Measurements from ENCODE around the gene HOXA6.

HOXA6 gene

GRCh38 chr7:27145165-27145913 lies 2.2 kb downstream of the HOXA6 start:
- DNase-seq (ENCODE audit: low read depth, low spot score) = no peak
- H3K4me1 ChIP-seq (ENCODE audit: control insufficient read depth, insufficient read depth, low read length) = no peaks in the 10 kb centered on the region; the same call in 1 of the 2 replicates
- H3K27me3 ChIP-seq (ENCODE audit: control insufficient read depth, insufficient read depth, low read length) = peaks cover 96% of the 10 kb centered on the region
- H3K9me3 ChIP-seq (ENCODE audit: control insufficient read depth, insufficient read depth, low read length) = no peaks in the 10 kb centered on the region
- WGBS (ENCODE audit: insufficient coverage, insufficient read length) = no CpG with 5 or more reads among the region's 47 CpGs
- H3K4me3 ChIP-seq (ENCODE audit: low read length) = no peak overlapping the region
- H3K27ac ChIP-seq (ENCODE audit: low read length) = no peak overlapping the region
- H3K36me3 ChIP-seq (ENCODE audit: control insufficient read depth, insufficient read depth, low read length) = no peaks in the 10 kb centered on the region

GRCh38 chr7:27144781-27145164 lies 2.8 kb downstream of the HOXA6 start:
- Histone ChIP-seq H3K9me3 (ENCODE audit: control insufficient read depth, insufficient read depth, low read length) (no peaks in the 10 kb centered on the region), H3K4me3 (ENCODE audit: low read length) (no peak overlapping the region), H3K36me3 (ENCODE audit: control insufficient read depth, insufficient read depth, low read length) (no peaks in the 10 kb centered on the region), H3K4me1 (ENCODE audit: control insufficient read depth, insufficient read depth, low read length) (no peaks in the 10 kb centered on the region; the same call in 1 of the 2 replicates), H3K27me3 (ENCODE audit: control insufficient read depth, insufficient read depth, low read length) (peaks cover 96% of the 10 kb centered on the region), H3K27ac (ENCODE audit: low read length) (no peak overlapping the region)
- no peak for DNase-seq (ENCODE audit: low read depth, low spot score)
- WGBS (ENCODE audit: insufficient coverage, insufficient read length) = no CpG with 5 or more reads among the region's 31 CpGs

DNA sequence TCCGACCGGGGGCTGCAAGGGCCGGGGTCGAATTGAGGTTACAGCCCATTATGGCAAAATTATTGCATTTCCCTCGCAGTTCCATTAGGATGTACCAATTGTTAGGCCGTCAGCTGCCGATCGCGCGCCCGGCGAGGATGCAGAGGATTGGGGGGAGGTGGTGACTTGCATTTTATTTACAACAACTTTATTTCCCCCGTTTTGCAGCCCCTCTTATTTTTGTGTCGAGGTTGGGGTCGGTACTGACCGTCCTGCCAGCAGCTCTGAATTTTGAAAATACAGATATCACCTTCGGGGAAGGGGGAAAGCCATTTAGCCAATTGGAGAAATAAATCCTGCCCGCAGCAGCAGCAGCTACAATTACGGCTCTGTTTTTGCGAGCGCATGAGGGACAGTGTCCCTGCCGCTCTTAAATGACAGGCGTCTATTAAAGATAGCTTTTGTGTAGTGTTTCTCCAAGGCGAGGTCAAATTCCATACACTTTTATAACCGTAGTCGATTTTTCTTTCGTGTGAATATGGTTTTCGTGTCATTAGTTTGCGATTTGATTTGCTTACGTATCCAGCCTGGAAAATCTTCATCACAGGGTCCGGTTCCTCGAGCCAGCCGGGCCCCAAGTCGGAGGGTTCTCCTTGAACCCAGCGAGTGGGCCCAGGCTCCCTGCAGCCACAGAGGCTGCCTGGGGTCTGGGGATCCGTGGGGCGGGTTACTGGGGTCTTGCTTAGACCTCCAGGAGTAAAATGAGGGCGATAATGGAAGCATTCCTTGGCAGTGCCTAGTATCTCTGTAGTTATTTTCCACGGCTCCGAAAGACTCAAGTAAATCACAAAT lies 3.4 kb downstream of the HOXA6 start:
- peaks cover 98% of the 10 kb centered on the region for H3K27me3 ChIP-seq (ENCODE audit: control insufficient read depth, insufficient read depth, low read length)
- H3K36me3 ChIP-seq (ENCODE audit: control insufficient read depth, insufficient read depth, low read length) = no peaks in the 10 kb centered on the region
- WGBS (ENCODE audit: insufficient coverage, insufficient read length) = no CpG with 5 or more reads among the region's 40 CpGs
- no peak overlapping the region for H3K4me3 ChIP-seq (ENCODE audit: low read length)
- no peak overlapping the region for H3K27ac ChIP-seq (ENCODE audit: low read length)
- DNase-seq (ENCODE audit: low read depth, low spot score) = no peak
- H3K9me3 ChIP-seq (ENCODE audit: control insufficient read depth, insufficient read depth, low read length) = no peaks in the 10 kb centered on the region
- no peaks in the 10 kb centered on the region; the same call in 1 of the 2 replicates for H3K4me1 ChIP-seq (ENCODE audit: control insufficient read depth, insufficient read depth, low read length)

DNA sequence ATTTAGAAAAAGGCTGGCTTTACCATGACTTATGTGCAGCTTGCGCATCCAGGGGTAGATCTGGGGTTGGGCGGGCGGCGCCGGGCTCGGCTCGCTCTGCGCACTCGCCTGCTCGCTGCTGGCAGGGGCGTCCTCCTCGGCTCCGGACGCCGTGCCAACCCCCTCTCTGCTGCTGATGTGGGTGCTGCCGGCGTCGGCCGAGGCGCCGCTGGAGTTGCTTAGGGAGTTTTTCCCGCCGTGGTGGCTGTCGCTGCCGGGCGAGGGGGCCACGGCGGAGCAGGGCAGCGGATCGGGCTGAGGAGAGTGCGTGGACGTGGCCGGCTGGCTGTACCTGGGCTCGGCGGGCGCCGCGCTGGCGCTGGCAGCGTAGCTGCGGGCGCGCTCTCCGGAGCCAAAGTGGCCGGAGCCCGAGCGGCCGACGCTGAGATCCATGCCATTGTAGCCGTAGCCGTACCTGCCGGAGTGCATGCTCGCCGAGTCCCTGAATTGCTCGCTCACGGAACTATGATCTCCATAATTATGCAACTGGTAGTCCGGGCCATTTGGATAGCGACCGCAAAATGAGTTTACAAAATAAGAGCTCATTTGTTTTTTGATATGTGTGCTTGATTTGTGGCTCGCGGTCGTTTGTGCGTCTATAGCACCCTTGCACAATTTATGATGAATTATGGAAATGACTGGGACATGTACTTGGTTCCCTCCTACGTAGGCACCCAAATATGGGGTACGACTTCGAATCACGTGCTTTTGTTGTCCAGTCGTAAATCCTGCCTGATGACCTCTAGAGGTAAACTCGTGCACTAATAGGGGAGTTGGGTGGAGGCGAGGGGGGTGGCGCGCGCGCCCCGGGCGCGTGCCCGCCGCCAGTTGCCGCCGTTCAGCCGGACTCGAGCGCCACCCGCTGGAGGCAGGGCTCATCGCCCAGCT lies 4.3 kb downstream of the HOXA6 start, which contains the start of gene HOXA5:
Gene HOXA5 (minus strand): TSS at position 659 of the 927 bp plus-strand sequence. CDS start 74 bp downstream, at position 585.
- H3K4me3 ChIP-seq (ENCODE audit: low read length) = peak within 1 kb of the TSS; percentile 14; the same call in 1 of the 2 replicates
- WGBS (ENCODE audit: insufficient coverage, insufficient read length) = no CpG with 5 or more reads among the region's 86 CpGs
- H3K9me3 ChIP-seq (ENCODE audit: control insufficient read depth, insufficient read depth, low read length) = no peaks in the 10 kb centered on the region
- peaks cover 98% of the 10 kb centered on the region for H3K27me3 ChIP-seq (ENCODE audit: control insufficient read depth, insufficient read depth, low read length)
- no peak within 1 kb of the TSS for H3K27ac ChIP-seq (ENCODE audit: low read length)
- peak; percentile 70 for DNase-seq (ENCODE audit: low read depth, low spot score)
- H3K36me3 ChIP-seq (ENCODE audit: control insufficient read depth, insufficient read depth, low read length) = no peaks in the 10 kb centered on the region
- no peaks in the 10 kb centered on the region; the same call in 1 of the 2 replicates for H3K4me1 ChIP-seq (ENCODE audit: control insufficient read depth, insufficient read depth, low read length)

DNA sequence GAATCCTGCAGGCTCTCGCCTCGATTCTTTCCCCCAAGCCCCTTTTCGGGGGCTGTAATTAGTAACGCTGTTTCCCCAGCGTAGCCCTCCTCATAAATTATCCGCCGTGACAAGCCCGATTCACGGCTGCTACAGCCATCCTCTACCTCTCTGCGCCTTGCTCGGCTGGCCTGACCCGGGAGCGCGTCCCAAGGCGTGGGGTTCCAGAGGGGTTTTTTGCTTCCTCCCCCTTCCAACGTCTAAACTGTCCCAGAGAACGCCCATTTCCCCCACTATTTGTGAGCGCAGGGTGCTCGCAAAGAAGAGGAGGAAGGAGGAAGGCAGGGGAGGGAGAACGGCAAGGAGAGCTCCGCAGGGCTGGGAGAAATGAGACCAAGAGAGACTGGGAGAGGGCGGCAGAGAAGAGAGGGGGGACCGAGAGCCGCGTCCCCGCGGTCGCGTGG lies 5.0 kb downstream of the HOXA6 start:
- H3K27ac ChIP-seq (ENCODE audit: low read length) = no peak overlapping the region
- H3K36me3 ChIP-seq (ENCODE audit: control insufficient read depth, insufficient read depth, low read length) = no peaks in the 10 kb centered on the region
- DNase-seq (ENCODE audit: low read depth, low spot score) = no peak
- no CpG with 5 or more reads among the region's 29 CpGs for WGBS (ENCODE audit: insufficient coverage, insufficient read length)
- no peak overlapping the region for H3K4me3 ChIP-seq (ENCODE audit: low read length)
- no peaks in the 10 kb centered on the region for H3K9me3 ChIP-seq (ENCODE audit: control insufficient read depth, insufficient read depth, low read length)
- peaks cover 98% of the 10 kb centered on the region for H3K27me3 ChIP-seq (ENCODE audit: control insufficient read depth, insufficient read depth, low read length)
- H3K4me1 ChIP-seq (ENCODE audit: control insufficient read depth, insufficient read depth, low read length) = no peaks in the 10 kb centered on the region; the same call in 1 of the 2 replicates

GRCh38 chr7:27141923-27142579 lies 5.5 kb downstream of the HOXA6 start:
- WGBS (ENCODE audit: insufficient coverage, insufficient read length) = no CpG with 5 or more reads among the region's 30 CpGs
- DNase-seq (ENCODE audit: low read depth, low spot score) = no peak
- Histone ChIP-seq H3K27ac (ENCODE audit: low read length) (no peak overlapping the region), H3K36me3 (ENCODE audit: control insufficient read depth, insufficient read depth, low read length) (no peaks in the 10 kb centered on the region), H3K27me3 (ENCODE audit: control insufficient read depth, insufficient read depth, low read length) (peaks cover 98% of the 10 kb centered on the region), H3K9me3 (ENCODE audit: control insufficient read depth, insufficient read depth, low read length) (no peaks in the 10 kb centered on the region), H3K4me3 (ENCODE audit: low read length) (no peak overlapping the region), H3K4me1 (ENCODE audit: control insufficient read depth, insufficient read depth, low read length) (no peaks in the 10 kb centered on the region; the same call in 1 of the 2 replicates)

GRCh38 chr7:27141137-27141922 lies 6.2 kb downstream of the HOXA6 start:
- Histone ChIP-seq H3K9me3 (ENCODE audit: control insufficient read depth, insufficient read depth, low read length) (no peaks in the 10 kb centered on the region), H3K27me3 (ENCODE audit: control insufficient read depth, insufficient read depth, low read length) (peaks cover 98% of the 10 kb centered on the region), H3K27ac (ENCODE audit: low read length) (no peak overlapping the region), H3K4me3 (ENCODE audit: low read length) (no peak overlapping the region), H3K36me3 (ENCODE audit: control insufficient read depth, insufficient read depth, low read length) (no peaks in the 10 kb centered on the region), H3K4me1 (ENCODE audit: control insufficient read depth, insufficient read depth, low read length) (no peaks in the 10 kb centered on the region; the same call in 1 of the 2 replicates)
- WGBS (ENCODE audit: insufficient coverage, insufficient read length) = no CpG with 5 or more reads among the region's 18 CpGs
- no peak for DNase-seq (ENCODE audit: low read depth, low spot score)

DNA sequence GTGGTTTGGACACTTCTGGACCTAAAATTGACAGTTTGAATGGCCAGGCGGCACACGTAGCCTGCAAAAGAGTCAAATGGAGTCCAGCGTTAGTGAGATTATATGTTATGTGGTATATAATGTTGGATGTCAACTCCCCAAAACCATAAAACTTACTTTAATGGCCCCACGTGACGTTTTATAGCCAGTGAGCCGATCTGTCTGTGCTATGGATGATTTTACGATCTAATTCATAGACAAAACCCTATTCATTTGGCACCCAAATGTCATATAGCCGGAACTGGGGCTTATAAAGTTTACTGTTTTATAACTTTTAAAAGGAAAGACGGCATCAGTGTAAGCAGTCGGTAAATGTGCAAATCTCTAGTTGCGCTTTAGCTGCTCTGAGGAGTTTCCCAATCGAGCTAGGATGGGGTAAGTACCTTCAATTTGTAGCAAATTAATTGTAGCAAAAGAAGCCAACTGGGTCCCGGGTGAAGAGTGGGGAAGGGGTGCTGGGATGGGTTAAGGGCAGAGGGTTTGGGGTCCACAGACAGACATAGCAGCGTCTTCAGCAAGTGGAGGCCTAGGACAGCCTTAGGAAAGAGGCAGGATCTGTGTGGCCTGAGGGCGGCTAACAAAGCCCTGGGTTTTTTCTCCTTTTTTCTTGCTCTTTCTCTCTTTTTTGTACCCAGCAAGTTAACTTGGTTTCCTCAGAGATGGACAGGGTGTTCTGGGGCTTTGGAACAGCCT lies 7.3 kb downstream of the HOXA6 start:
- no CpG with 5 or more reads among the region's 15 CpGs for WGBS (ENCODE audit: insufficient coverage, insufficient read length)
- Histone ChIP-seq H3K4me3 (ENCODE audit: low read length) (no peak overlapping the region), H3K36me3 (ENCODE audit: control insufficient read depth, insufficient read depth, low read length) (no peaks in the 10 kb centered on the region), H3K27ac (ENCODE audit: low read length) (no peak overlapping the region), H3K9me3 (ENCODE audit: control insufficient read depth, insufficient read depth, low read length) (no peaks in the 10 kb centered on the region), H3K27me3 (ENCODE audit: control insufficient read depth, insufficient read depth, low read length) (peaks cover 98% of the 10 kb centered on the region), H3K4me1 (ENCODE audit: control insufficient read depth, insufficient read depth, low read length) (no peaks in the 10 kb centered on the region; the same call in 1 of the 2 replicates)
- no peak for DNase-seq (ENCODE audit: low read depth, low spot score)
